Activated naive CD8-positive, alpha-beta T cell treated with anti-CD3 and anti-CD28 coated beads, Interleukin-2, amount 10 ng/mL, durations not matched to agents 7 days and 5 days (primary cell): ENCODE results near the gene ILK. TPM values are rescaled to one million over a fixed set of nuclear protein-coding genes. Genes with fewer than 3 reads are reported as not detected.

Source experiments
- ATAC-seq: fragments of 150-1000 bp; cut with Tn5 transposase; one replicate; pipeline ENCODE4 v1.10.0; 2021; ENCODE audit warnings: low read depth, moderate library complexity
- POLR2A ChIA-PET: fragments of 350-600 bp; sonication (Branson Sonifier 250); formaldehyde crosslinking; loops from one replicate; lab custom pipeline; 2021; ENCODE audit warnings: antibody characterized with exemption; lab: Charles Lee
- DNase-seq: peaks from one replicate; pipeline ENCODE4 v3.0.0; 2021
- H3K27ac Mint-ChIP-seq: one replicate; pipeline ENCODE4 v1.8.0; 2022; ENCODE audit warnings: mild to moderate bottlenecking, mixed read lengths
- H3K27me3 Mint-ChIP-seq: one replicate; pipeline ENCODE4 v1.8.0; 2022; ENCODE audit warnings: mild to moderate bottlenecking, moderate library complexity, mixed read lengths
- H3K36me3 Mint-ChIP-seq: one replicate; pipeline ENCODE4 v1.8.0; 2021; ENCODE audit warnings: mild to moderate bottlenecking, mixed read lengths
- H3K4me1 Mint-ChIP-seq: one replicate; pipeline ENCODE4 v1.8.0; 2021; ENCODE audit warnings: mixed read lengths
- H3K4me3 Mint-ChIP-seq: one replicate; pipeline ENCODE4 v1.8.0; 2022; ENCODE audit warnings: mild to moderate bottlenecking, moderate library complexity, mixed read lengths
- H3K9me3 Mint-ChIP-seq: one replicate; pipeline ENCODE4 v1.8.0; 2021; ENCODE audit warnings: mixed read lengths
- total RNA-seq, 2 experiments: library from RNA; stranded (reverse); gene quantifications; one replicate each; pipeline ENCODE4 v1.2.3, GENCODE V29; 2021

Gene ILK
- total RNA-seq, result 100 to 1,000 TPM; 195 to 207 TPM

GRCh38 chr11:6603287-6604080 lies at the start of gene ILK, which contains the start of gene RRP8:
TSS of gene ILK (plus strand) at chr11:6603774. CDS start at chr11:6604272, 498 bp downstream.
TSS of gene RRP8 (minus strand) at chr11:6603616. CDS start at chr11:6603502, 114 bp downstream.
- H3K4me3 Mint-ChIP-seq, result no peak within 1 kb of the TSS
- peak; percentile 75 for ATAC-seq
- DNase-seq, result peak; percentile 90
- H3K27me3 Mint-ChIP-seq, result no peaks in the 10 kb centered on the region
- peaks cover 18% of the 10 kb centered on the region for H3K36me3 Mint-ChIP-seq
- H3K9me3 Mint-ChIP-seq, result no peaks in the 10 kb centered on the region
- H3K4me1 Mint-ChIP-seq, result peaks cover 35% of the 10 kb centered on the region
- POLR2A ChIA-PET, result interaction anchor here (0.7 to 9.4 kb wide), 19 partner anchors 8 to 143 kb away, joined by 3 to 95 read pairs (median 4); partner anchors contain the start of genes ARFIP2, MRPL17, TAF10 and TIMM10B
- H3K27ac Mint-ChIP-seq, result no peak within 1 kb of the TSS

- H3K4me1 Mint-ChIP-seq, result no peaks in the 10 kb centered on the region
- ATAC-seq (no peak), DNase-seq (no peak)
- no peak overlapping the region for H3K4me3 Mint-ChIP-seq
- no peaks in the 10 kb centered on the region for H3K9me3 Mint-ChIP-seq
- POLR2A ChIA-PET, result no interaction called here
- no peaks in the 10 kb centered on the region for H3K36me3 Mint-ChIP-seq
- no peak overlapping the region for H3K27ac Mint-ChIP-seq
- no peaks in the 10 kb centered on the region for H3K27me3 Mint-ChIP-seq
Observed at GRCh38 chr11:6554828-6555706, 48.5 kb upstream of the ILK start.

GRCh38 chr11:6556139-6556949 lies 47.2 kb upstream of the ILK start:
- ATAC-seq (no peak), DNase-seq (no peak)
- Mint-ChIP-seq H3K4me1 (no peaks in the 10 kb centered on the region), H3K9me3 (no peaks in the 10 kb centered on the region), H3K27me3 (no peaks in the 10 kb centered on the region), H3K27ac (no peak overlapping the region), H3K36me3 (peaks cover 3% of the 10 kb centered on the region), H3K4me3 (no peak overlapping the region)
- POLR2A ChIA-PET, result no interaction called here

- no peak overlapping the region for H3K27ac Mint-ChIP-seq
Observed at GRCh38 chr11:6557063-6557462, 46.5 kb upstream of the ILK start.

GRCh38 chr11:6557761-6558674 lies 45.6 kb upstream of the ILK start:
- Mint-ChIP-seq H3K27me3 (no peaks in the 10 kb centered on the region), H3K4me3 (no peak overlapping the region), H3K9me3 (no peaks in the 10 kb centered on the region), H3K36me3 (peaks cover 3% of the 10 kb centered on the region), H3K4me1 (no peaks in the 10 kb centered on the region), H3K27ac (no peak overlapping the region)
- ATAC-seq (no peak), DNase-seq (no peak)
- POLR2A ChIA-PET, result no interaction called here

More at GRCh38 chr11:6557063-6557462, 46.5 kb upstream of the ILK start:
- DNase-seq (no peak), ATAC-seq (no peak)
- H3K27me3 Mint-ChIP-seq, result no peaks in the 10 kb centered on the region
- no peaks in the 10 kb centered on the region for H3K4me1 Mint-ChIP-seq
- H3K36me3 Mint-ChIP-seq, result peaks cover 3% of the 10 kb centered on the region
- H3K9me3 Mint-ChIP-seq, result no peaks in the 10 kb centered on the region
- POLR2A ChIA-PET, result no interaction called here
- no peak overlapping the region for H3K4me3 Mint-ChIP-seq

- no peak for DNase-seq
Observed at GRCh38 chr11:6559369-6559768, 44.2 kb upstream of the ILK start.

GRCh38 chr11:6561288-6561687 lies 42.3 kb upstream of the ILK start:
- no peaks in the 10 kb centered on the region for H3K27me3 Mint-ChIP-seq
- no peaks in the 10 kb centered on the region for H3K4me1 Mint-ChIP-seq
- POLR2A ChIA-PET, result no interaction called here
- no peaks in the 10 kb centered on the region for H3K9me3 Mint-ChIP-seq
- H3K4me3 Mint-ChIP-seq, result no peak overlapping the region
- peaks cover 5% of the 10 kb centered on the region for H3K36me3 Mint-ChIP-seq
- ATAC-seq (no peak), DNase-seq (no peak)
- H3K27ac Mint-ChIP-seq, result no peak overlapping the region

More at GRCh38 chr11:6559369-6559768, 44.2 kb upstream of the ILK start:
- Mint-ChIP-seq H3K27me3 (no peaks in the 10 kb centered on the region), H3K27ac (no peak overlapping the region), H3K4me3 (no peak overlapping the region), H3K9me3 (no peaks in the 10 kb centered on the region), H3K36me3 (peaks cover 3% of the 10 kb centered on the region), H3K4me1 (no peaks in the 10 kb centered on the region)
- ATAC-seq, result no peak
- POLR2A ChIA-PET, result no interaction called here

- Mint-ChIP-seq H3K9me3 (no peaks in the 10 kb centered on the region), H3K36me3 (peaks cover 7% of the 10 kb centered on the region), H3K27me3 (no peaks in the 10 kb centered on the region), H3K4me1 (no peaks in the 10 kb centered on the region), H3K27ac (no peak overlapping the region), H3K4me3 (no peak overlapping the region)
- ATAC-seq, result no peak
- POLR2A ChIA-PET, result no interaction called here
- no peak for DNase-seq
Observed at GRCh38 chr11:6563121-6563619, 40.4 kb upstream of the ILK start.

GRCh38 chr11:6563667-6564066 lies 39.9 kb upstream of the ILK start:
- DNase-seq (no peak), ATAC-seq (no peak)
- H3K36me3 Mint-ChIP-seq, result peaks cover 7% of the 10 kb centered on the region
- H3K4me3 Mint-ChIP-seq, result no peak overlapping the region
- no peaks in the 10 kb centered on the region for H3K9me3 Mint-ChIP-seq
- H3K27ac Mint-ChIP-seq, result no peak overlapping the region
- H3K4me1 Mint-ChIP-seq, result no peaks in the 10 kb centered on the region
- H3K27me3 Mint-ChIP-seq, result no peaks in the 10 kb centered on the region
- POLR2A ChIA-PET, result no interaction called here

- POLR2A ChIA-PET, result no interaction called here
- Mint-ChIP-seq H3K9me3 (no peaks in the 10 kb centered on the region), H3K27ac (no peak overlapping the region), H3K4me3 (no peak overlapping the region), H3K27me3 (no peaks in the 10 kb centered on the region), H3K4me1 (peaks cover 3% of the 10 kb centered on the region), H3K36me3 (peaks cover 9% of the 10 kb centered on the region)
- ATAC-seq, result no peak
- no peak for DNase-seq
Observed at GRCh38 chr11:6565325-6565724, 38.2 kb upstream of the ILK start.

- DNase-seq (no peak), ATAC-seq (no peak)
- peaks cover 3% of the 10 kb centered on the region for H3K4me1 Mint-ChIP-seq
- peaks cover 8% of the 10 kb centered on the region for H3K36me3 Mint-ChIP-seq
- H3K27me3 Mint-ChIP-seq, result no peaks in the 10 kb centered on the region
- no peak overlapping the region for H3K4me3 Mint-ChIP-seq
- H3K27ac Mint-ChIP-seq, result no peak overlapping the region
- POLR2A ChIA-PET, result no interaction called here
- H3K9me3 Mint-ChIP-seq, result no peaks in the 10 kb centered on the region
Observed at GRCh38 chr11:6565988-6566703, 37.4 kb upstream of the ILK start.
